Astrocyte of the cerebellum (primary cell): Measurements from ENCODE around the gene DMKN.

Experiments used
- DNase-seq: peaks from one replicate; pipeline ENCODE4 v3.0.0-alpha.2; 2011; ENCODE audit warnings: low read depth
- H3K4me3 ChIP-seq: 2 replicates; pipeline ENCODE4 v1.5.1; 2011; ENCODE audit warnings: mild to moderate bottlenecking, low read depth, low read length, moderate library complexity
- CTCF ChIP-seq: IDR thresholded peaks from 2 replicates; pipeline ENCODE4 v1.5.1; 2012; ENCODE audit warnings: low read length, low read depth, moderate library complexity, mild to moderate bottlenecking; ENCODE audit errors: missing control alignments
- in situ Hi-C: cut with HindIII; loops from 2 replicates; pipeline ENCODE4 v1.10.0; 2017; ENCODE audit warnings: low sequenced_read_pairs

The DMKN gene

GRCh38 chr19:35543280-35544109 is 30.0 kb upstream of the DMKN start:
- no peak overlapping the region for H3K4me3 ChIP-seq
- in situ Hi-C loops = no loop called here
- TF ChIP-seq CTCF = no peak

GRCh38 chr19:35542209-35542608 is 28.8 kb upstream of the DMKN start:
- TF ChIP-seq CTCF = no peak
- in situ Hi-C loops = no loop called here
- H3K4me3 ChIP-seq = no peak overlapping the region

More at GRCh38 chr19:35543280-35544109, 30.0 kb upstream of the DMKN start:
- no peak for DNase-seq

GRCh38 chr19:35540356-35540927 is 27.0 kb upstream of the DMKN start:
- TF ChIP-seq CTCF = no peak
- H3K4me3 ChIP-seq = no peak overlapping the region
- in situ Hi-C loops = no loop called here
- DNase-seq = no peak

More at GRCh38 chr19:35542209-35542608, 28.8 kb upstream of the DMKN start:
- DNase-seq = no peak

GRCh38 chr19:35539850-35540249 is 26.4 kb upstream of the DMKN start:
- no peak for DNase-seq
- TF ChIP-seq CTCF = no peak

GRCh38 chr19:35539314-35539713 is 25.9 kb upstream of the DMKN start:
- no peak for TF ChIP-seq CTCF
- H3K4me3 ChIP-seq = no peak overlapping the region
- DNase-seq = no peak
- in situ Hi-C loops = no loop called here

More at GRCh38 chr19:35539850-35540249, 26.4 kb upstream of the DMKN start:
- in situ Hi-C loops = no loop called here
- H3K4me3 ChIP-seq = no peak overlapping the region

- TF ChIP-seq CTCF = no peak
- no peak for DNase-seq
- no peak overlapping the region for H3K4me3 ChIP-seq
- in situ Hi-C loops = no loop called here
Observed at GRCh38 chr19:35534803-35535480, 21.5 kb upstream of the DMKN start.
